Myocyte (in vitro differentiated cells): ENCODE results near the gene PTPRG. TPM values are rescaled to one million over a fixed set of nuclear protein-coding genes. Genes with fewer than 3 reads are reported as not detected.
"Not testable (repeated sequence)": the region's sequence is repeated elsewhere in the genome, so short reads cannot be mapped to it uniquely, and the experiment has no call there.

Experiments
- DNase-seq: peaks from one replicate; pipeline ENCODE4 v3.0.0-alpha.2; 2012; ENCODE audit warnings: low read depth
- total RNA-seq: library from RNA; depleted of rRNA; stranded (reverse); fragments of >200 nt; gene quantifications from 2 replicates; pipeline ENCODE4 v1.2.3, GENCODE V29; 2014

Gene PTPRG
- total RNA-seq, 1 donor from 2014 or later = 28.4 TPM

DNA sequence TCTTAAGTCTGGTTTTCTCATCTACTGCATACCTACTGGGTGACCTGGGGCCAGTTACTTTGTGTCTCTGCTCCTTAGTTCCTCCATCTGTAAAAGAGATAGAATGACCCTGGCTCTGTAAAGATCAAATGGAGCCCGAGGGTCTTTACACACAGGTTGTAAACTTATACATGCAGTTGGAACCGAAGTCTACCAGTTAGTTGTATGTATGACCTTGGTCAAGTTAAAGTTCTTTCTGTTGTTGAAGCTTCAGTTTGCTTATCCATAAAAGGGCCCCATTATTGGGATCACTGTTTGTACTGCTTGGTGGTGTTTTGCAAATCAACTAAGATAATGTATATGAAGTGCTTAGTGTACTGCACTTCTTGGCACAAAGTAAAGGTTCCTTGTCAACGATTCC, 186.9 kb downstream of the PTPRG start:
- DNase-seq = no peak

DNA sequence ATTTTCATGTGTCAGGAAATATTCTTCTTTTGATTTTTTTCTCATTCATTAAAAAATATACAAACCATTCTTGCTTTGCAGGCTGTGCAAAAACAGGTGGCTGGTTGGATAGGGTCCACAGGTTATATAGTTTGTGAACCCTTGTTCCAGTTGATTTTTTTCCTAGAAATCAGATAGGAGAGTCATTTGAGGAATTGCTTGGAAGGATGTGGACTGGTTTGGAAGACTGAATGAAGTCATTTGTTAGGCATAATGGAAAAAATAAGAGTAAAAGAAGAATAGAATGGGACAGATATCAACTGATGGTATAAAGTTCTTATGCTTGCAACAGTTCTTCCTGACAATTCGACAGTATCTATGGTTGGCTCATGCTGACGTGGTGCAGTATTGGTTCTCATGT, 189.4 kb downstream of the PTPRG start:
- DNase-seq = no peak

DNA sequence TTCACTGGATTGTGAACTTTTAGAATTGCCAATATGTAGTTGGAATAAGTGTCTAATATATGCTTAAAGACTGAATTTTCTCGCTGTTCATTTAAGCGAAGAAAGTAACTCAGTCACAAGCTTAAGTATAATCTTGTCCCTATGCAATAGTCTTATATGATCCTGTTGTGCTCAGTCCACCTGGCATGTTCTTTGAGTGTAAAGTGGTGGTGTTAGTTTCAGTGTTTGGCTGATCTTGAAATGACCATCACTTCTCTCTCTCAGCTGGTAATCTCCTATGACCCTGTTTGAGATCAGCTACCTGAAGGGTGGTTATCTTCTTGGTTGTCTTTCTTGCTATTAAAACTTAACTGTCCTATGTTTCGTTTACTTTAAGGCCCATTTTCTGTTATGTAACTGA, 197.5 kb downstream of the PTPRG start:
- DNase-seq = no peak

DNA sequence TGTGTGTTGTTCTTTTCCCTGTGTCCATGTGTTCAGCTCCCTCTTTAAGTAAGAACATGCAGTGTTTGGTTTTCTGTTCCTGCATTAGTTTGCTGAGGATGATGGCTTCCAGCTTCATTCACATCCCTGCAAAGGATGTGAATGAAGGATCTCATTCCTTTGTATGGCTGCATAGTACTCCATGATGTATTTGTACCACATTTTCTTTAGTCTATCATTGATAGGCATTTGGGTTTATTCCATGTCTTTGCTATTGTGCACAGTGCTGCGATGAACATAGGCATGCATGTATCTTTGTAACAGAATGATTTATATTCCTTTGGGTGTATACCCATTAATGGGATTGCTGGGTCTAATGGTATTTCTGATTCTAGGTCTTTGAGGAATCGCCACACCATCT, 199.4 kb downstream of the PTPRG start:
- DNase-seq = not testable (repeated sequence)

DNA sequence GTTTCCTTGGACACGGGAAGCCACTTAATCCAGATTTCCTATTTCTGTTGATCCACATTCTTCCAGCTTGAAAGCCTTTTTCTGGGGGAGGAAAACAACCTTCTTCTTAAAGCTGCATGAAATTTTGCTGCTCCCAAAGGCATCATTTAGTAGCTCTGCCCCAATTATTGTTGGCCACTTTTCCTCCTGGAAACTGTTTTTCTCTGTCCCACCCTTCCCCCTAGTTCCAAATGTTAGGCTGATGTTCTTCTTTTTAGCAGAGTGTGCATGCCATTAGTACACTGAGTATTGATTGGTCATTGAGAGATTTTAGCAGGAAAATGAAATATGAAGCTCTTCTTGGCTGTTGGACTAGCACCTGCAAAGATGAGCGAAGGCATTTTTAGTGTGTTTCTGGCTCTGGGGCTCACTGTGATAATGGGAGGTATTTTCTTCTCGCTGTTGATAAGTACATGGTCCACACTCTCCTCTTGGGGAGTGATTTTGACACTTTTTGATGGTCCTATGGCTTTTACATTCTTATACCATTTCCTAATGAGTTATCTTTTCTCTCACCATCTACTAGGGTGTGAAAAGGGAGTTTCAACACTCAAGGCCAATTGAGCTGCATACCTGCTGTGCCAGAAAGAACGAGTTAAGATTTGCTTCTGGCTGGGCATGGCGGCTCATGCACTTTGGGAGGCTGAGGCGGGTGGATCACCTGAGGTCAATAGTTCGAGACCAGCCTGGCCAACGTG, 200.5 kb downstream of the PTPRG start:
- no peak for DNase-seq

DNA sequence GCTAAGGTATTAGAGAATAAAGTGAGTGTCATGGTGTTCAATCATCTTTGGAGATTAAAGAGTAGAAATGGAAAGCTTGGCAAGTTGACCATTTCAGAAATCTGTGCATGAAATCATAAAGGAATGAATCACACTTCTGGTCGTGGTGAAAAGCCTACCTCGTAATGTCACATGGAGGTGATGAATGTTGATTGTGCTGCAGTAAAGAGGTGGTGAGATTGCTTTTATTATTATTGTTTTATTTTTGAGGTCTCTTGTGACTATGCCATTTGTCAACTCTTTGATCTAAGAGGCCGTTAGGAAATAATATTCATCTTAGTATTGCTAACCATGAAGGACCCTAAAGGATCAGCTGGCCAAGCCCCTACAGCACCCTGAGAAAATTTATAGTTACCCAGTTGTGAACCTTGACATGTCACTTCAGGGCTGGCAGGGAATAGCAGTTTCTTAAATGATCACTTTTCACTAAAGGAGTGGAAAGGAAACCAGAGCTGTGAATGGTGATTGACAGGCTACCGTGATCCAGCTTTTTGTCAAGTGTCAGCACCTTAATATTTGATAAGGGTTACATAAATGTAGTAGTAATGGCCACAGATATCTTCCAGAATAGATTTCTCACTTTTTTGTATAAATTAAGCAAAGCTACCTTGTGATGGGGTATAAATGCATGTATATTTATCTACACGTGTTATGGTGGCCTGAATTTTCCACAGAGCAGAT, 203.9 kb downstream of the PTPRG start:
- no peak for DNase-seq

DNA sequence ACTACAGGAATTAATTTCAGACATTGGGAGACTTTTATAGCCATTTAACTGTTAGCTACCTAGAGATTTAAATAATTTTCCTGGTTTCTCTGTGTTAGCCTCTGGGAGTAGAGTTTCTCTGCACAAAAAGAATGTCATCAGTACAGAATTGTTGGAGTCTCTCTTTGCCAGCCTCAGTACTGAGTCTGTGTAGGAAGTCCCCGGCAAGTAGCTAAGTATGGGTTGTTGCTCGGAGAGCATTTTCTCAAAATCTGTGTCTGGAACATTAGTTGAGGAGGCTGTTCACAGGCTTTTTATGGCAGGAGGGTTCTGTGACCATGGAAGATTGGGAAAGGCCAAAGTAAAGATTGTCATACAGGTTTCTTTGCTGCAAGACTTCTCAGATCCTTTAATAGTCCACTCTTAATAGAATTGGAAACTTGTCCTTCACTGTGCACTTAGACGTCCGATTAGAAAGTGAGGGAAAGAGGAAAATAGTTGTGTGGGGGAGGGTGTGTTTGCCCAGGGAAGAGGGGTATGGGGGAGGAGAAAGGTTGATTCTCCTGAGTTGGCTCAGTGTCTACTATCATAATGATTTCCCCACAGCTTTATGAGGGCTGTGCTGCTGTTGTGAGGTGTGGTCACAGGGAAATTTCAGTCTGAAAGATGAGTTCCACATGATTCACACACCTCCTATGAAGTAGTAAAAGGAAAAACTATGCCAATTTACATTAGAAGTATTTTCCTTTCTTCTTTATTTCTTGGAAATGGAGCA, 207.1 kb downstream of the PTPRG start:
- DNase-seq = no peak

DNA sequence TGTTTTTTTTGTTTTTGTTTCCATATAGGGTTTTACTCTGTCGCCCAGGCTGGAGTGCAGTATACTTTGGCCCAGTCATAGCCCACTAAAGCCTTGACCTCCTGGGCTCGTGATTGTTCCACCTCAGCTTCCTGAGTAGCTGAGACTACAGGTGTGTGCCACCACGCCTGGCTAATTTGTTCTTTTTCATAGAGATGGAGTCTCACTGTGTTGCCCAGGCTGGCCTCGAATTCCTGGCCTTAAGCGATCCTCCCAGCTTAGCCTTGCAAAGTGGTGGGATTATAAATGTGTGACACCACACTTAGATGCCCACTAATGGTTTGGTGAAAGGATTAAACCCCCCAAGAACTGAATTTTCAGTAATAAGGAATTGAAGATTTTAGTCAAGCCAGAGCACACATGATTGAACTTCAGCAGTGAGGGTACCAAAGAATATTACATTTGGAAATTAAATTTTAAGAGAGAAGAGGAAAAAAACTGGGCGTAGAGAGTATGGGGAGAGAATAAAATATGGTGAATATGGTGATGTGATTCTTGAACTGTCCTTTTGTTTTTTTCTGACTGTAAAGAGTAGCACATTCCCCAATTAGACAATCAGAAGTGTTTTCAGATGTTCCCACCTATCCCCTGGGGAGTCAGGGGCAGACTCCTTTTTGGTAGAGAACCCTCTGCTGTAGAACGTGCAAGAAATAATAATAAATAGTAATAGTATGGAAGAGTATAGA, 208.1 kb downstream of the PTPRG start:
- DNase-seq = no peak

DNA sequence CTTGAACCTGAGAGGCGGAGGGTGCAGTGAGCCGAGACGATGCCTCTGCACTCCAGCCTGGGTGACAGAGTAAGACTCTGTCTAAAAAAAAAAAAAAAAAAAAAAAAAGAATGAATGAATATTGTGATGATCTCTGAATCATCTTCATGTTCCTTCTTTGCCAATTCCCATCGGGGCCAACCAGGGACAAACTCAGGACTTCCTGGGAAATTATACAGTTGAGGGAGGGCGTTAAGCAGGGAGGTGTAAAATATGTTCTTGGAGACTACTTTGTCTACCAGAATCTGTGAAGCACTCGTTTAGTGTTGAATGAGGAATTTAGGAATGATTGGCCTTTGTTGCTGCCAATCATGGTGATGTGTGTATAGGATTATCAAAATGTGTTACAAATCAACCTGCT, 210.6 kb downstream of the PTPRG start:
- no peak for DNase-seq

DNA sequence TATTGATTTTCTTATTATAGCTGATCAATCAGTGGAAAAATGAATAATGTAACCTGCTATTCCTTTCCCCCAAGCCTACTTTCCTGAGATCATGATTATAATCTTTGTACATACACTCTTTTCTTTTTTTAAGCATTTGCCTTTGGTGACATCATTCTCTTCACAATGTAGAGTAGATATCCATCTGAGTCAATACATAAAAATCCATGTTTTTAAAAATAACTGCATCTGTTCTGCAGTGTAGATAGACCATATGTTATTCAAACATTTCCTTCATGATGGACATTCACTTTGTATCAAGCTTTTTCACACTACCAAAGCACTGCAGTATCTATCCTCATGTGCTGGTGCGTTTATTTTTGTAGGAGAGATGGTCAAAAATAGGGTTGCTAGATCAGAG, 211.1 kb downstream of the PTPRG start:
- DNase-seq = no peak

DNA sequence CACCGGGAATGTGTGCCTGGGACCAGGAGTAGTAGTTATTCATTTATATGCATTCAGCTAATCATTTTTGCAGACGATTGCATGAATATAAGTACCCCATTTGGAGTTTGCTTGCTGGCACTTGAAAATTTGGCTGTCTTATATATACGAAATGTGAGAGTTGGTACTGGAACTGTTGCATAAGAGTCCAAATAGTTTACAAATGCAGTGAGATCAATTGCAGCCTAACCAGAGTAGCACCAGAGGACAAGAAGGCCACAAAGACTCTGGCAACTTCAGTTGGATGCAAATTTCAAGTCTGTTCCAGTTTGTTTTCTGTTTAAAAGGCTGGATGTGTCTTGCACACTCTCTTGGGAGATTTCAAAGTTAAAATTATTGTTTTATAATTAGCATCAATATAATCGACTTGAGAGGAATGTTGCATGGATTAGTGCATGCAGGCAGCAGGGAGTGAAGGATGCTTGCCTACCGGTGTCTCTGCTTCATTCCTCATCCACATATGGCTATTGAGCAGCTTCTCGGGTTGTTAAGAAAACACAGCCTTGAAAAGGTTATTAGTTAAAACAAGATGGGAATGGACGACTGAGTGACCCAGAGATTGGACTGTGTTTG, 213.0 kb downstream of the PTPRG start:
- no peak for DNase-seq

DNA sequence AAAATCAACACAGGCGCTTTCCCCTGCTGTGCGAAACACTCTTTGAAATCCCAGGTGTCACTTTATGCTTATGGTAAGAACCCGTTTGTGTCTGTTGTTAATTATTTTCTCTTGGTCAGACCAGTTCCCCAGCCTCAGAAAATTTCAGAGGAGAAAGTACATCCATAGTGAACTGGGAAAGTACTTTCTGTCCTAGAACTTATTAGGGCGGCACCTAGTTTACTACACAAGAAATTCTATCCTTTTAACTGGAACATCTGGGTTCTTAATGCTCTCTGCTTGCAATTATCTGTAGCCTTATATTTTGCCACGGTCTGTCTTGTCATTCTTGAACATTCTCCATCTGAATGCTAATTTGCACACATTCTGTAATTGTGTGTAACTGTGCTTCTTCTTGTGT, 215.0 kb downstream of the PTPRG start:
- DNase-seq = no peak

DNA sequence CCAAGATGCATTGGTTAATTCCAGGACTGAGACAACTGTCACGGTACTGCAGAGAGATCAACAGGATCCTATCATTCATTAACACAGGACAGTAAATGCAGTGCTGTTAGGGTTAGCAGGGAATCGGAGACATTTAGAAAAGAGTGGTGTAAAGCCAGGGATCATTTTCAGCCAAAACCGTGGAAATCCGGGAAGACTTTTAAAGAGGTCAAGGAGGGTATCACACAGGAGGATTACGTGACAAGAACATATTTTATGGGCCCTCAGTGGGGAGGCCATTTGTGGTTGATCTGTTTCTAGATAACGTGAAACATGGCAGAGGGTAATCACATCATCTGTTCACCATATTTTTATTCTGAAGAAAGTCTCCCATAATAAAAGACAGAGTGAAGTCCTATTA, 216.1 kb downstream of the PTPRG start:
- no peak for DNase-seq

DNA sequence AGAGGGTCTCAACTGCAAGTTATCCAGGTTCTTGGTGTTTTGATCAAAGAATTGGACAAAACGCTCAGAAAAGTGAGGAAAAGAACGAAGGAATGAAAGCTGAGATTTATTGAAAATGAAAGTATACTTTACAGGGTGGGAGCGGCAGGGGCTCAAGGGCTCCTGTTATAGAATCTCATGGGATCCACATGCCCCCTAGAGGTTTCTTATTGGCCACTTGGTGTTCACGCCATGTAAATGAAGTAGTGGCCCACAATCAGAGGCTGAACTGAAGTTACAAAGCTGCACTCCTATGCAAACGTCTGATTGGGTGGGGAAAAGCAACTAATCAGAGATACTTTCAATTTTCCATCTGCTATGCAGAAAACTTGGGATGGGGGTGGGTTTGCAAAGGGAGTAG, 216.7 kb downstream of the PTPRG start:
- DNase-seq = no peak

DNA sequence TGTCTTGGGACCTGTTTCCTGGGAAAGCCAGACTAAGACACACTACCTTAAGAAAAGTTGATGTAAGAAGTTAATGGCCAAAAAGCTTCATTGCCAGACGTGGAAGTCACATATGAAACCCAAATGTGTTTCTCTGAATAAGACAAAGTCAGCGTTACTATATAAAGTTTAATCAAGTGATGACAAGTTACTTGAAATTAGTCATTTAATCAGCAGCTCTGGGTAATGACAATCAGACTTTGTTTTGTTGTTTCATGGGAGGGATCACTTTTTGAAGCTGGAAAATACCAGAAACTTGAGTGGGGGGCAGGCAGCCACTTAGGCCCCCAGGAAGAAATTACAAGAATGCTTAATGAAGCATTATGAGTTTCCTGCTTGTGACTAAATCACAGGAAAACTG, 218.6 kb downstream of the PTPRG start:
- no peak for DNase-seq

DNA sequence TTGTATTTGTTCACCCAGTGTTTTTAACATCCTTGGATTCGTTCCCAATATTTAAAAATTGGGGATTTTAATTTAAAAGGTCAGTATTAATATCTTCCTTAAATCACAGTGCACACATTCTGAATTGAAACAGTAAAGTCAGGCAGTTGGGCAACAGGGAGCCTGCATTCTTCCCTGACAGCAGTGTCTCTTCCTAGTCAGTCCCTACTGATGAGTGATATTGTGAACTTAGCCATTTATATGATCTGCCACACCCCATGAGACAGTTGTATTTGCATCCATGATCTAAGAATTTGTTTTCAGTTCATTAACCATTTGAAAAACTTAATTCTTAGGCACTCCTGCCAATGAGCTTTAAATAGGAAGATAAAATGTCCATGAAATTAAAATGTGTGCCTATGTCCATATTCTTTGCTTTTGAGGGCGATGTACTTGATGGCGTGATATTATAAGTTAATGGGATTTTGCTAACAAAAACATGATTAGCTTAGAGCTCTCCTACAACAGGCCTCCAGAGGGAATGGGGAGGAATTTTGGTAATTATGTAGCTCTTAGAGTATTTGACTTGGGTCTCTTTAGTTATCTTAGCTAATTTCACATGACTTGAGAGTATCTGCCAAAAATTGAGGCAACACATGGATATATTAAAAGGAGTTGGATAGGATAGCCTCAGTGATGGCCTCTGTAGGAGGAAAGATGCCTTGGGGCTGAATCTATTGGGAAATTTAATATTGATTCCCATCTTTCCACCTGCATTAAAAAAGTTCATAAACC, 219.3 kb downstream of the PTPRG start:
- DNase-seq = no peak

DNA sequence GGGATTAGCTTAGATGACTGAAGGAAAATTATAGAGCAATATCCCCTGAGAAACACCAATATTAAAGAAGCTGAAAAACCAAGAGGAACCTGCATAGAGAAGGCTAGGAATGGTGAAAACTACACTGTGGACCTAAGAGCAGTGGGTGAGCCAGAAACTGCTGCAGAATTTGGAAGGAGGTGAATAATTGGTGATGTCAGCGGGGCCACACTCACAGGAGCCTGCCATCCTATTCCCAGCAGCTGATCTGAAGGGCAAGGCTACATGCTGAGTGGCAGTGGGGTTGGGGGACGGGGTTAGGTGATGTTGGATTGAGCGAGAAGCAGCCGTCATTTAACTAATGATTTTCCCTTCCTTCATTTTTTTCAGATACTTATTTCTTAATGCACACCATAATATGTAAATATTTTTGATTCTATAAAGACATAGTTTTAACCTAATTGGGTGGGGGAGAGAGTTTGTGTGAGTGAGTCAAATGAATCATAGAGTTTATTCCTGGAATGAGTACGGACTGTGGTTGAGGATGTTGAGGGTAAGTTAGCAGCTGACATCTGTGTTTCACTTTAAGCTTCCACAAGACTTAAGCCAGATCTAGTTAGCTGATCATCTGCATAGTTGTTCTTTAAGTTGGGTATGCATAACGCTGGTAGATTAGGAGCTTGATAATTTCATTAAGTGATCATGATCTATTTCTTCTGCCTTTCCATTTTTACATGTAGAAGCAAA, 222.8 kb downstream of the PTPRG start:
- peak; percentile 85 for DNase-seq

DNA sequence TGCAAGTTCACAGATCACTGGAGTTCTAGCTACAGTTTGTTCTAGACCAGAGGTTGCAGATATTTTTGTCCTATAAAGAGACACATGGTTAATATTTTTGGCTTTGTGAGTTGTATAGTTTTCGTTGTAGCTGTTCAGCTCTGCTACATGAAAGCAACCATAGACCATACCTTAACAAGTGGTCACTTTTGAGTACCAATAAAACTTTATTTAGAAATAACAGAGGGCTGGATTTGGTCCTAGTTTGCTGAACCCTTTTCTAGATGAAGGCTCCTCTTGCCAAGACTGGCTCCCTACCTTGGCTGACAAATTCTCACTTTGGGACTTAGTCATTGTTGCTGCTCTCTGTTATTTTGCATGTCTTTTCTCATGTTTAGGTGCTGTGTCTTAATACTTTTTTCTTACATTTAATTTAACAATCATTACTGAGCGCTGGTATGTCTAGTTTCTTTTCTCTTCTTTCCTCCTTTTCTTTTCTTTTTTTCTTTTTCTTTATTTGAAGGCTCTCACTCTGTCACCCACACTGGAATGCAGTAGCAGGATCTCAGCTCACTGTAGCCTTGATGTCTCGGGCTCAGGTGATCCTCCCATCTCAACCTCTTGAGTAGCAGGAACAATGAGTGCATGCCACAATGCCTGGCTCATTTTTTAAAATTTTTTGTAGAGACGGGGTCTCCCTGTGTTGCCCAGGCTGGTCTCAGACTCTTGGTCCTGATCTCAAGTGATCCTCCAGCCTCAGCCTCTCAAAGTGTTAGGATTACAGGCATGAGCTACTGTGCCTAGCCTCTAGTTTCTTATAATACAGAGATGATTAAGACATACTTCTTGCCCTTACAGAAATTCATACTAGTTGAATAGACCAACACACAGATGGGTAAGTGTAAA, 227.5 kb downstream of the PTPRG start:
- no peak for DNase-seq

DNA sequence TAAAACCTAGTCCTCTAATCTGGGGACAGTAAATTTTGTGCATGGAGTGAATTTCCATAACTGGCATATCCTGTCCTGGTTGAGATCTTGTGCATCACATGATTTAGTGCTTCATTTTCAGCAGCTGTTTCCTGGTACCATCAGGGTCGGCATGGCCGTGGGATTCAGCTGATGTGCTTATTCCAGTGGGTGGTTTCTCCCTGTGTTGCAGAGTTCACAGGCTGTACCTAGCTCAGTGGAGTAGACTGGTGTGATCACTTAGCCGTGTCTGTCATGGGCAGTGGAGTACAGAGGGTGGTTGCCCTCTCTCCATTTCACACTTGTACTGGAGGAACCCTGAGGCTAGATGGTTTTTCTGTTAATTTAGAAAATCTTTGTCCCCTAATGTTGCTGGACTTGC, 228.5 kb downstream of the PTPRG start:
- peak; percentile 34 for DNase-seq
